K562 (cell line): Measurements from ENCODE around the gene CRTAP. TPM values are rescaled to one million over a fixed set of nuclear protein-coding genes. Genes with fewer than 3 reads are reported as not detected.

Experiments used
- BCOR ChIP-seq: fragments of 450-650 bp; IDR thresholded peaks from 2 replicates; pipeline ENCODE4 v1.6.1; 2016
- CBFA2T2 ChIP-seq: fragments of 450-650 bp; conservative IDR thresholded peaks from 2 replicates; pipeline ENCODE4 v1.6.1; 2017; ENCODE audit warnings: mild to moderate bottlenecking
- DPF2 ChIP-seq: fragments of 450-650 bp; IDR thresholded peaks from 2 replicates; pipeline ENCODE4 v1.6.1; 2016
- GTF2A2 ChIP-seq: IDR thresholded peaks from 2 replicates; pipeline ENCODE4 v1.6.1; 2016; ENCODE audit warnings: mild to moderate bottlenecking, missing genetic modification characterization, missing compliant biosample characterization
- HMG20B ChIP-seq: fragments of 250-450 bp; sonication (Bioruptor Pico); IDR thresholded peaks from 2 replicates; pipeline ENCODE4 v1.5.0; 2021; ENCODE audit warnings: mild to moderate bottlenecking
- HNRNPLL ChIP-seq: fragments of 200-400 bp; formaldehyde crosslinking; IDR thresholded peaks from 2 replicates; pipeline ENCODE4 v1.6.1; 2017; ENCODE audit warnings: low read length, low read depth, mild to moderate bottlenecking; ENCODE audit not compliant: poor library complexity, severe bottlenecking
- MAZ ChIP-seq, 2 experiments: fragments of 450-650 bp in 1 of 2; sonication (generic) in 1 of 2; formaldehyde crosslinking; IDR thresholded peaks in 1 of 2; conservative IDR thresholded peaks in 1 of 2; 2 replicates each; pipeline versions ENCODE4 v1.4.0 to v1.5.0; 2020; ENCODE audit warnings: mild to moderate bottlenecking in 1 of 2, missing genetic modification reagents in 1 of 2
- MTA2 ChIP-seq: fragments of 450-650 bp; IDR thresholded peaks from 2 replicates; pipeline ENCODE4 v1.6.1; 2016; ENCODE audit warnings: low read depth
- NFATC3 ChIP-seq: fragments of 450-650 bp; IDR thresholded peaks from 2 replicates; pipeline ENCODE4 v1.6.1; 2017; ENCODE audit warnings: mild to moderate bottlenecking
- PHB ChIP-seq: fragments of 250-450 bp; sonication (Bioruptor Pico); IDR thresholded peaks from 2 replicates; pipeline ENCODE4 v1.5.0; 2021
- RCOR1 ChIP-seq, 2 experiments: IDR thresholded peaks; 2 replicates each; pipeline ENCODE4 v1.6.1; 2012; ENCODE audit warnings: low read depth in 2 of 2, low read length in 2 of 2, borderline replicate concordance in 1 of 2, improper control_type of control experiment in 1 of 2
- SUPT5H ChIP-seq: fragments of 450-650 bp; IDR thresholded peaks from 2 replicates; pipeline ENCODE4 v1.6.1; 2016
- TEAD4 ChIP-seq, 2 experiments: sonication (generic) in 1 of 2; formaldehyde crosslinking in 1 of 2; IDR thresholded peaks; 2 replicates each; pipeline versions ENCODE4 v1.6.1 to v1.8.0; 2012 to 2022; ENCODE audit warnings: borderline replicate concordance in 1 of 2, inconsistent platforms in 1 of 2, low read length in 1 of 2, mild to moderate bottlenecking in 1 of 2, missing genetic modification reagents in 1 of 2
- TFAM ChIP-seq: fragments of 250-450 bp; sonication (Bioruptor Pico); conservative IDR thresholded peaks from 2 replicates; pipeline ENCODE4 v1.5.0; 2021; ENCODE audit warnings: mild to moderate bottlenecking, moderate library complexity
- USF2 ChIP-seq: sonication (generic); formaldehyde crosslinking; IDR thresholded peaks from 2 replicates; pipeline ENCODE4 v1.5.0; 2020; ENCODE audit warnings: missing genetic modification reagents
- ZNF57 ChIP-seq: fragments of 450-650 bp; formaldehyde crosslinking; IDR thresholded peaks from 2 replicates; pipeline ENCODE4 v1.4.0; 2020; ENCODE audit warnings: mild to moderate bottlenecking, moderate library complexity
- polyA plus RNA-seq, 8 experiments: library from polyadenylated mRNA; depleted of rRNA in 4 of 8; stranded (reverse) in 5 of 8; unstranded in 3 of 8; fragments of >200 nt; fragmentation: Nextera tagmentation in 2 of 8; fragmentation: Illumina TruSeq in 1 of 8; extraction: Ambion mirVana in 2 of 8; extraction: Trizol in 1 of 8; gene quantifications; 2 replicates each; pipeline versions ENCODE4 v1.2.1 to v1.2.3, GENCODE V29; 2011 to 2014; ENCODE audit warnings: inconsistent platforms in 1 of 8, missing spikeins in 1 of 8
- total RNA-seq, 7 experiments: library from RNA; depleted of rRNA in 6 of 7; stranded (reverse); fragments of >200 nt in 6 of 7; fragmentation: Illumina TruSeq in 2 of 7; extraction: Trizol in 2 of 7; gene quantifications; 2 replicates each; pipeline versions ENCODE4 v1.2.1 to v1.2.3, GENCODE V29; 2011 to 2021; ENCODE audit warnings: low replicate concordance in 1 of 7
- TF ChIP-seq, protein P1 (sequence below): sonication (generic); formaldehyde crosslinking; IDR thresholded peaks from 2 replicates; pipeline ENCODE4 v1.8.0; 2022; ENCODE audit warnings: missing genetic modification reagents, mild to moderate bottlenecking, moderate library complexity, borderline replicate concordance
- TF ChIP-seq, protein P2 (sequence below): fragments of 450-650 bp; IDR thresholded peaks from 2 replicates; pipeline ENCODE4 v1.6.1; 2016; ENCODE audit warnings: antibody characterized with exemption
- TF ChIP-seq, protein P3 (sequence below): fragments of 450-650 bp; formaldehyde crosslinking; IDR thresholded peaks from 2 replicates; pipeline ENCODE4 v1.4.0; 2020; ENCODE audit warnings: mild to moderate bottlenecking, moderate library complexity
- TF ChIP-seq, protein P4 (sequence below), 2 experiments: IDR thresholded peaks in 1 of 2; conservative IDR thresholded peaks in 1 of 2; 2 replicates each; pipeline ENCODE4 v1.6.1; 2016; ENCODE audit warnings: low read depth in 2 of 2, mild to moderate bottlenecking in 1 of 2, missing compliant biosample characterization in 1 of 2, missing genetic modification characterization in 1 of 2, moderate library complexity in 1 of 2

Gene CRTAP
- total and polyA plus RNA-seq, 9 of the 15 experiments (the other 6 are each of a cell fraction or from before 2014, with no cell fraction given): 10.0 to 121 (median 53.0) TPM

DNA sequence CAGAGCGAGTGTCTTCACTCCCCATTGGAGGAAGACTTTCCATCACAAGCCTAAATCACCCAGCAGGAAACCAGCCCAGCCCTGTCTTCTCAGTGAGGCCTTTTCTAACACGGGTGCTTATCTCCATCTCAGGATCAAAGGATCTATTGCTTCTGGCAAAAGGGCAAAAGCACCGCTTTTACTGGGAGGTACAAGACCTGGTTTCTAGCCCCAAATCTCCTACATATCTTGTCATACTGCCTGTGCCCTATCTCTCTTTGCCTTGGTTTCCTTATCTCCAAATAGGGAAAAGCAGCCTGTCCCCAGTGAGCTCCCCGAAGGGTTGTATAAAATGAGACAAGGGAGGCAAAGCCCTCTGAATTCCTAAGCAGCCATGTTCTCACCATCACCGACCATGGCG is 22.1 kb upstream of the CRTAP start (continued):
- TF ChIP-seq, protein P1, sequence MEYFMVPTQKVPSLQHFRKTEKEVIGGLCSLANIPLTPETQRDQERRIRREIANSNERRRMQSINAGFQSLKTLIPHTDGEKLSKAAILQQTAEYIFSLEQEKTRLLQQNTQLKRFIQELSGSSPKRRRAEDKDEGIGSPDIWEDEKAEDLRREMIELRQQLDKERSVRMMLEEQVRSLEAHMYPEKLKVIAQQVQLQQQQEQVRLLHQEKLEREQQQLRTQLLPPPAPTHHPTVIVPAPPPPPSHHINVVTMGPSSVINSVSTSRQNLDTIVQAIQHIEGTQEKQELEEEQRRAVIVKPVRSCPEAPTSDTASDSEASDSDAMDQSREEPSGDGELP: no peak
- TF ChIP-seq RCOR1 (IDR thresholded peaks at IDR 0.05; ENCODE audit: borderline replicate concordance in 1 of 2, low read depth in 2 of 2, low read length in 2 of 2): peak in 1 of 2 experiments; percentile 47; a peak in 2 of 4 replicates
- TF ChIP-seq, protein P2, sequence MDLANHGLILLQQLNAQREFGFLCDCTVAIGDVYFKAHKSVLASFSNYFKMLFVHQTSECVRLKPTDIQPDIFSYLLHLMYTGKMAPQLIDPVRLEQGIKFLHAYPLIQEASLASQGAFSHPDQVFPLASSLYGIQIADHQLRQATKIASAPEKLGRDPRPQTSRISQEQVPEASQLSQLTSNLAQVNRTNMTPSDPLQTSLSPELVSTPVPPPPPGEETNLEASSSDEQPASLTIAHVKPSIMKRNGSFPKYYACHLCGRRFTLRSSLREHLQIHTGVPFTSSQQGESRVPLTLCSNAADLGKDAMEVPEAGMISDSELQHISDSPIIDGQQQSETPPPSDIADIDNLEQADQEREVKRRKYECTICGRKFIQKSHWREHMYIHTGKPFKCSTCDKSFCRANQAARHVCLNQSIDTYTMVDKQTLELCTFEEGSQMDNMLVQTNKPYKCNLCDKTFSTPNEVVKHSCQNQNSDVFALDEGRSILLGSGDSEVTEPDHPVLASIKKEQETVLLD: peak; percentile 37; the same call in 1 of the 2 replicates
- TF ChIP-seq GTF2A2 (tag): no peak
- TF ChIP-seq MAZ (CRISPR knock-in tag; conservative IDR thresholded peaks at IDR 0.05 in 1 of 2, IDR thresholded peaks at IDR 0.05 in 1 of 2): no peak
- TF ChIP-seq BCOR: 0 out of 2 replicates have a peak, but pooled peaks have one; percentile 19
- no peak for TF ChIP-seq HNRNPLL
- no peak for TF ChIP-seq HMG20B
- no peak for TF ChIP-seq SUPT5H
- TF ChIP-seq PHB (CRISPR knock-in tag): no peak
- TF ChIP-seq NFATC3: no peak
- TF ChIP-seq TFAM (CRISPR knock-in tag): no peak
- TF ChIP-seq CBFA2T2: peak; percentile 70
- no peak for TF ChIP-seq ZNF57 (CRISPR knock-in tag)
- TF ChIP-seq DPF2: peak; percentile 73
- no peak for TF ChIP-seq MTA2
- TF ChIP-seq TEAD4 (IDR thresholded peaks at IDR 0.05; ENCODE audit: low read length): peak; percentile 56; the same call in 1 of the 2 replicates
- no peak for TF ChIP-seq TEAD4 (CRISPR knock-in tag; IDR thresholded peaks at IDR 0.05; ENCODE audit: borderline replicate concordance)
- TF ChIP-seq, protein P3, sequence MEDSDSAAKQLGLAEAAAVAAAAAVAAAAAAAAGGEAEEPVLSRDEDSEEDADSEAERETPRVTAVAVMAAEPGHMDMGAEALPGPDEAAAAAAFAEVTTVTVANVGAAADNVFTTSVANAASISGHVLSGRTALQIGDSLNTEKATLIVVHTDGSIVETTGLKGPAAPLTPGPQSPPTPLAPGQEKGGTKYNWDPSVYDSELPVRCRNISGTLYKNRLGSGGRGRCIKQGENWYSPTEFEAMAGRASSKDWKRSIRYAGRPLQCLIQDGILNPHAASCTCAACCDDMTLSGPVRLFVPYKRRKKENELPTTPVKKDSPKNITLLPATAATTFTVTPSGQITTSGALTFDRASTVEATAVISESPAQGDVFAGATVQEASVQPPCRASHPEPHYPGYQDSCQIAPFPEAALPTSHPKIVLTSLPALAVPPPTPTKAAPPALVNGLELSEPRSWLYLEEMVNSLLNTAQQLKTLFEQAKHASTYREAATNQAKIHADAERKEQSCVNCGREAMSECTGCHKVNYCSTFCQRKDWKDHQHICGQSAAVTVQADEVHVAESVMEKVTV (CRISPR knock-in tag): no peak
- TF ChIP-seq USF2: no peak
- TF ChIP-seq, protein P4, sequence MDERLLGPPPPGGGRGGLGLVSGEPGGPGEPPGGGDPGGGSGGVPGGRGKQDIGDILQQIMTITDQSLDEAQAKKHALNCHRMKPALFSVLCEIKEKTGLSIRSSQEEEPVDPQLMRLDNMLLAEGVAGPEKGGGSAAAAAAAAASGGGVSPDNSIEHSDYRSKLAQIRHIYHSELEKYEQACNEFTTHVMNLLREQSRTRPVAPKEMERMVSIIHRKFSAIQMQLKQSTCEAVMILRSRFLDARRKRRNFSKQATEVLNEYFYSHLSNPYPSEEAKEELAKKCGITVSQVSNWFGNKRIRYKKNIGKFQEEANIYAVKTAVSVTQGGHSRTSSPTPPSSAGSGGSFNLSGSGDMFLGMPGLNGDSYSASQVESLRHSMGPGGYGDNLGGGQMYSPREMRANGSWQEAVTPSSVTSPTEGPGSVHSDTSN (CRISPR knock-in tag; IDR thresholded peaks at IDR 0.05; ENCODE audit: low read depth): no peak
- TF ChIP-seq, protein P4 (tag; conservative IDR thresholded peaks at IDR 0.05; ENCODE audit: low read depth): no peak
